ENCODE results near the gene RPL7L1.

Gene RPL7L1

DNA sequence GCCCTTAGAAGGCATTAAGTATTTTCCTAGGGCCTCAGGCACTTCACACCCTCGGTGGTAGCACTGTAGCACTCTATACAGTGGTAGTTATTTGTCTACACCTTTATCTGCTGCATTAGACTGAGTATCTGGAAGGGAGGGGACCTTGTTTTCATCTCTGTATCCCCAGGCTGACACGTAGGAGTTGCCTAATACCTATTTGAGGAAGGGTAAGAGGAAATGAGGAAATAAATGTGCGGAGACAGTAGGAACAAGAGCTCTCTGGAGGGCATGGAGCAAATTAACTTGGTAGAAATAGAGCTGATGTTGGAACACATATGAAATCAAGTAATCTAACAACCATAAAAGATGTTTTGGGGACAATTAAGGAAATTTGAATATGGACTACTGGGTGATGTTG, 53.8 kb downstream of the RPL7L1 start:
- DNase-seq (ENCODE audit: low spot score) = no peak

DNA sequence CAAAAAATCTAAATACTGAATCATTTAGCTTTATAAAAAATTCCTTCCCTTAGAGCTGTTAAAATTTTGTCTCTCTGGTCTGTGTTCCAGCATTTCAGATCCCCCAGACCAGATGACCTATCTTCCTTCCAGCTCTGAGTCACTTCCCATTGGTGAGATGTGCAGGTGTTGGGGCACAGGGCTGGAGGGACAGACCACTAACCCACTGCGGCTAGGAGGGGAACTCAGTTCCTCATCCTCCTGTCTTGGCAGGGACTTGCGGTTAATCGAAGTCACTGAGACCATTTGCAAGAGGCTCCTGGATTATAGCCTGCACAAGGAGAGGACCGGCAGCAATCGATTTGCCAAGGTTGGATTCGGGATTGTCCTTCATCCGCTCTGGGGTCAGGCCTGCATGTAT, 55.9 kb downstream of the RPL7L1 start:
- DNase-seq (ENCODE audit: low spot score) = no peak

- DNase-seq (ENCODE audit: low spot score) = no peak
Observed at GRCh38 chr6:42936398-42936797, 57.0 kb downstream of the RPL7L1 start.

DNA sequence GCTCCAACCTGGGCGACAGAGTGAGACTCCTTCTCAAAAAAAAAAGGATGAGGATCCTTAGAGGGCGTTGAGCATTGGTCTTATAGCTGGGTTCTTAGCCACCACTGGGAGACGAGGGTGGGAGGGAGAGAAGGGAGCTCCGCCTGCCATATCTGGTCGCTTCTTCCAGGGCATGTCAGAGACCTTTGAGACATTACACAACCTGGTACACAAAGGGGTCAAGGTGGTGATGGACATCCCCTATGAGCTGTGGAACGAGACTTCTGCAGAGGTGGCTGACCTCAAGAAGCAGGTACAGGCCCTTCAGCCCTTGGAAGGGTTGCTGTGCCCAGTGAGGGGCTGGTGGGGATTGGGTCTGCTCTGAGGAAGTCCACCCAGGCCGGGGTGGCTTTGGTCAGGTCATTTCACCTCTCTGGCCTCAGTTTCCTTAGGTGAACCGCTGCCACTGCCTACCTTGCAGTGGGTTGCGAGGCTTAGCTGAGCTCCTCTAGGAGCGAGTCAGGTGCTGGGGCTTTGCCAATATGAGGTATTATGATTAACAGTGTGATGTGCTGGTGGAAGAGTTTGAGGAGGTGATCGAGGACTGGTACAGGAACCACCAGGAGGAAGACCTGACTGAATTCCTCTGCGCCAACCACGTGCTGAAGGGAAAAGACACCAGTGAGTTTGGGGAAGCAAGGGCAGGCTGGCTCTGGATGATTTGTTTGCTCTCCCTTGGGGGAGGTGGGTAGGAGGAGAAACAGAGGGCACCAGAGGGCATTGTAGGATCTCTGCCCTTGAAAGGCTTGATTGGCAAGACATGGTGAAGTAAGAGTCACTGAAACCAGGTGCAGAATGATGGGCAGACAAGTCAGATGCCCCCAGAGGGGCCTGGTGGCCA, 58.4 kb downstream of the RPL7L1 start:
- no peak for DNase-seq (ENCODE audit: low spot score)

- no peak for DNase-seq (ENCODE audit: low spot score)
Observed at GRCh38 chr6:42938428-42938796, 59.0 kb downstream of the RPL7L1 start.

DNA sequence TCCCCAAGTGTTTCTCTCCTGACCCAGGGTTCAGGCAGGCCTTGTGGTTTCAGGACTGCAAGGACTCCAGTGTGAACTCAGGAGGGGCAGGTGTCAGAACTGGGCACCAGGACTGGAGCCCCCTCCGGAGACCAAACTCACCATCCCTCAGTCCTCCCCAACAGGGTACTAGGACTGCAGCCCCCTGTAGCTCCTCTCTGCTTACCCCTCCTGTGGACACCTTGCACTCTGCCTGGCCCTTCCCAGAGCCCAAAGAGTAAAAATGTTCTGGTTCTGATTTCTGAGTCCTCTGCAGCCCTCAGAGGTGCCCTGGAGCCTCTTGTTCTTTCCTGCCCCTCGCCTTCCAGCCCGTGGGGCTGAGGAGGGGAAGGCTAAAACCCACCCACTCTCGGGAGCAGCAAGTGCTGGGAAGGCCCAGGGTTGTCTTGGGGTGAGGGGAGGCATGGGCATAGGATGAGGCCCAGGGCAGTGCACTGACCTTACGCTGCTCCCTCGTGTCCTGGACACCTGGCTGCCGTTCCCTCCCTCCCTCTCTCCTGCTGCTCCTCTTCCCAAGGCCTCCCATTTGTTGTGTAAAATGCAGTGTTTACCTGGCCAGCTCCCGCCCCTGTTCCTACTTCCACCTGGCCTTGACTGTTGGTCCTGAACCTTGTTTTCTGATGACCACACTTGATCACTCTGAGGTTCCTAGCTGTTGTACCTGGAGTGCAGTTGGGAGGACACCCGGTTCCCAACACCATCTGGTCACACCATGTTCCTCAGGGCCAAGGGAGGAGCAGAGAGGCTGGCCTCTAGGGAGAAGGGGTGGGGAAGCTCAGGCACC, 59.8 kb downstream of the RPL7L1 start:
- no peak for DNase-seq (ENCODE audit: low spot score)
